ENCODE data around the gene PLEKHA1.

- TF ChIP-seq CTCF (IDR thresholded peaks at IDR 0.05) (no peak), POLR2A (IDR thresholded peaks at IDR 0.05) (no peak)
These were observed 2.0 kb downstream of the PLEKHA1 start for GRCh38 chr10:122376364-122376961.

Measured in tibial nerve (tissue), 3 donors.